K562 (cell line): ENCODE data around the gene CPA3. TPM values are rescaled to one million over a fixed set of nuclear protein-coding genes. Genes with fewer than 3 reads are reported as not detected.

Experiments used
- ATAC-seq: fragments of 200-7000 bp; cut with Tn5 transposase; 3 replicates; pipeline ENCODE4 v1.9.1; 2020; ENCODE audit warnings: moderate library complexity
- BruUV-seq: library from RNA; stranded (reverse); fragments of 400-500 nt; replicated peaks from 2 replicates; lab custom pipeline; 2021; lab: Mats Ljungman, UMichigan
- CTCF ChIA-PET: fragments of 300-600 bp; formaldehyde crosslinking; extraction: SDS; loops from one replicate; lab custom pipeline; 2021; ENCODE audit warnings: low intra/inter-chr PET ratio; lab: Yijun Ruan, JAX
- POLR2A ChIA-PET: fragments of 300-600, 350-650 bp; sonication (Branson Sonifier 250); formaldehyde crosslinking; extraction: SDS; loops from one replicate; lab custom pipeline; 2021; ENCODE audit warnings: antibody characterized with exemption, inconsistent platforms; lab: Yijun Ruan, JAX
- DNase-seq, 4 experiments: peaks; one replicate each; pipeline versions ENCODE4 v3.0.0 to v3.0.0-alpha.2; 2011 to 2018; ENCODE audit warnings: low spot score in 3 of 4, mixed read lengths in 3 of 4; ENCODE audit errors: extremely low read depth in 1 of 4
- FAIRE-seq: peaks from 2 replicates; lab custom pipeline; 2011; peaks lifted over from hg19 to GRCh38; lab: Jason Lieb, UNC
- H2AFZ ChIP-seq: 2 replicates; pipeline ENCODE4 v1.6.0; 2011; ENCODE audit warnings: low read depth, low read length, control low read depth, inconsistent platforms
- H3K27ac ChIP-seq: fragments of 200-600 bp; 3 replicates; pipeline ENCODE4 v1.8.0; 2011; ENCODE audit warnings: low read depth, mild to moderate bottlenecking, control low read depth, inconsistent platforms, low read length, moderate library complexity, mixed read lengths; ENCODE audit errors: extremely low read depth
- H3K27me3 ChIP-seq, 2 experiments: fragments of 300-600 bp in 1 of 2; 2 replicates in 1 of 2; 3 replicates in 1 of 2; pipeline versions ENCODE4 v1.6.0 to v1.8.0; 2011; ENCODE audit warnings: inconsistent platforms in 2 of 2, low read length in 2 of 2, mild to moderate bottlenecking in 1 of 2, mixed read lengths in 1 of 2, moderate library complexity in 1 of 2; ENCODE audit not compliant: control insufficient read depth in 2 of 2, insufficient read depth in 2 of 2
- H3K36me3 ChIP-seq: fragments of 300-600 bp; 3 replicates; pipeline ENCODE4 v1.8.0; 2011; ENCODE audit warnings: mild to moderate bottlenecking, low read length, inconsistent platforms; ENCODE audit not compliant: control insufficient read depth, insufficient read depth
- H3K4me1 ChIP-seq, 2 experiments: fragments of 200-600 bp in 1 of 2; replicated peaks in 1 of 2; 2 replicates in 1 of 2; 3 replicates in 1 of 2; pipeline versions ENCODE4 v1.5.1 to v1.8.0; 2011; ENCODE audit warnings: inconsistent platforms in 2 of 2, low read length in 2 of 2, mild to moderate bottlenecking in 1 of 2, mixed read lengths in 1 of 2, moderate library complexity in 1 of 2; ENCODE audit not compliant: control insufficient read depth in 2 of 2, insufficient read depth in 2 of 2
- H3K4me2 ChIP-seq: 2 replicates; pipeline ENCODE4 v1.6.1; 2011; ENCODE audit warnings: low read length, control low read depth, inconsistent platforms, mixed read lengths; ENCODE audit not compliant: insufficient read depth
- H3K4me3 ChIP-seq: fragments of 200-600 bp; sonication (generic), shearing (Covaris generic); 2 replicates; pipeline ENCODE4 v1.5.1; 2016; ENCODE audit warnings: control low read depth, inconsistent platforms
- H3K79me2 ChIP-seq: fragments of 200-600 bp; 3 replicates; pipeline ENCODE4 v1.8.0; 2011; ENCODE audit warnings: low read length, inconsistent platforms; ENCODE audit not compliant: control insufficient read depth, insufficient read depth
- H3K9ac ChIP-seq, 2 experiments: 2 replicates each; pipeline versions ENCODE4 v1.6.0 to v1.6.1; 2011; ENCODE audit warnings: low read depth in 2 of 2, low read length in 2 of 2, control low read depth in 1 of 2, inconsistent platforms in 1 of 2, mild to moderate bottlenecking in 1 of 2, mixed read lengths in 1 of 2; ENCODE audit not compliant: insufficient read depth in 1 of 2
- H3K9me1 ChIP-seq: one replicate; pipeline ENCODE4 v1.6.0; 2011; ENCODE audit warnings: inconsistent platforms, mild to moderate bottlenecking, low read length, moderate library complexity; ENCODE audit not compliant: control insufficient read depth, insufficient read depth
- H3K9me3 ChIP-seq: replicated peaks from 2 replicates; pipeline ENCODE4 v1.5.1; 2011; ENCODE audit warnings: low read depth, low read length, inconsistent platforms; ENCODE audit not compliant: control insufficient read depth, insufficient read depth
- H4K20me1 ChIP-seq: replicated peaks from 2 replicates; pipeline ENCODE4 v1.6.1; 2011; ENCODE audit warnings: low read length, inconsistent platforms, mixed read lengths; ENCODE audit not compliant: control insufficient read depth, insufficient read depth
- ARID3B ChIP-seq: fragments of 250-450 bp; sonication (Bioruptor Pico); IDR thresholded peaks from 2 replicates; pipeline ENCODE4 v1.4.0; 2020; ENCODE audit warnings: borderline replicate concordance
- CCNT2 ChIP-seq: IDR thresholded peaks from 2 replicates; pipeline ENCODE4 v1.6.1; 2011; ENCODE audit warnings: borderline replicate concordance, low read depth, mild to moderate bottlenecking, moderate library complexity, mixed read lengths, low read length; ENCODE audit not compliant: insufficient read length; ENCODE audit errors: extremely low read depth
- EHMT2 ChIP-seq: fragments of 450-650 bp; IDR thresholded peaks from 2 replicates; pipeline ENCODE4 v1.6.1; 2018; ENCODE audit warnings: antibody characterized with exemption
- GTF3C2 ChIP-seq: IDR thresholded peaks from 3 replicates; pipeline ENCODE4 v1.6.1; 2011; ENCODE audit warnings: borderline replicate concordance, mild to moderate bottlenecking, moderate library complexity; ENCODE audit not compliant: insufficient read length; ENCODE audit errors: extremely low read depth
- IFI16 ChIP-seq: fragments of 250-450 bp; sonication (Bioruptor Pico); IDR thresholded peaks from 2 replicates; pipeline ENCODE4 v2.1.2; 2022; ENCODE audit warnings: mild to moderate bottlenecking, inconsistent platforms
- IRF1 ChIP-seq: sonication (generic); formaldehyde crosslinking; IDR thresholded peaks from 2 replicates; pipeline ENCODE4 v1.8.0; 2022; ENCODE audit warnings: missing genetic modification reagents, mild to moderate bottlenecking, borderline replicate concordance
- LARP7 ChIP-seq: fragments of 450-650 bp; IDR thresholded peaks from 2 replicates; pipeline ENCODE4 v1.6.1; 2016
- NUFIP1 ChIP-seq: fragments of 450-650 bp; IDR thresholded peaks from 2 replicates; pipeline ENCODE4 v1.6.1; 2018; ENCODE audit not compliant: partially characterized antibody
- ZNF146 ChIP-seq: IDR thresholded peaks from one replicate; pipeline ENCODE4 v1.6.1; 2018; ENCODE audit warnings: missing compliant biosample characterization; ENCODE audit not compliant: unreplicated experiment
- ZNF311 ChIP-seq: fragments of 250-450 bp; sonication (Bioruptor Pico); IDR thresholded peaks from 2 replicates; pipeline ENCODE4 v1.4.0; 2020; ENCODE audit warnings: mild to moderate bottlenecking, moderate library complexity
- ZNF75A ChIP-seq: fragments of 450-650 bp; formaldehyde crosslinking; IDR thresholded peaks from 2 replicates; pipeline ENCODE4 v1.4.0; 2020; ENCODE audit warnings: mild to moderate bottlenecking
- WGBS: fragments of 100-300 bp; shearing (Covaris generic); methylation state at CpG from one replicate; pipeline ENCODE4 v1.1.6; 2016; ENCODE audit warnings: low coverage, mixed read lengths; ENCODE audit not compliant: insufficient coverage; ENCODE audit errors: missing lambda C conversion rate; 5-methylcytosine and 5-hydroxymethylcytosine counted together
- in situ Hi-C: fragments of 300-500 bp; cut with MboI; formaldehyde crosslinking; loops from 4 replicates; pipeline ENCODE4 v1.15.0; 2018; ENCODE audit warnings: inconsistent platforms, mixed read lengths
- intact Hi-C: fragments of 100-400 bp; cut with micrococcal nuclease; formaldehyde crosslinking; loops from 2 replicates; pipeline ENCODE4 v1.14.2; 2022
- polyA plus RNA-seq, 8 experiments: library from polyadenylated mRNA; depleted of rRNA in 4 of 8; stranded (reverse) in 5 of 8; unstranded in 3 of 8; fragments of >200 nt; fragmentation: Nextera tagmentation in 2 of 8; fragmentation: Illumina TruSeq in 1 of 8; extraction: Ambion mirVana in 2 of 8; extraction: Trizol in 1 of 8; gene quantifications; 2 replicates each; pipeline versions ENCODE4 v1.2.1 to v1.2.3, GENCODE V29; 2011 to 2014; ENCODE audit warnings: inconsistent platforms in 1 of 8, missing spikeins in 1 of 8
- total RNA-seq, 7 experiments: library from RNA; depleted of rRNA in 6 of 7; stranded (reverse); fragments of >200 nt in 6 of 7; fragmentation: Illumina TruSeq in 2 of 7; extraction: Trizol in 2 of 7; gene quantifications; 2 replicates each; pipeline versions ENCODE4 v1.2.1 to v1.2.3, GENCODE V29; 2011 to 2021; ENCODE audit warnings: low replicate concordance in 1 of 7
- TF ChIP-seq, protein P1 (sequence below), 2 experiments: fragments of 450-650 bp; conservative IDR thresholded peaks; 2 replicates each; pipeline ENCODE4 v1.6.1; 2017; ENCODE audit warnings: mild to moderate bottlenecking in 2 of 2, moderate library complexity in 2 of 2

CPA3 gene
- total and polyA plus RNA-seq, 9 of the 15 experiments (the other 6 are each of a cell fraction or from before 2014, with no cell fraction given), result not detected

GRCh38 chr3:148823026-148823425 is 42.1 kb upstream of the CPA3 start:
- TF ChIP-seq LARP7 (no peak), IRF1 (no peak), NUFIP1 (no peak), ZNF75A (CRISPR knock-in tag) (no peak), ARID3B (no peak), IFI16 (no peak), ZNF311 (CRISPR knock-in tag) (no peak), GTF3C2 (no peak), CCNT2 (no peak), ZNF146 (CRISPR knock-in tag) (no peak), EHMT2 (no peak)
- TF ChIP-seq, protein P1, sequence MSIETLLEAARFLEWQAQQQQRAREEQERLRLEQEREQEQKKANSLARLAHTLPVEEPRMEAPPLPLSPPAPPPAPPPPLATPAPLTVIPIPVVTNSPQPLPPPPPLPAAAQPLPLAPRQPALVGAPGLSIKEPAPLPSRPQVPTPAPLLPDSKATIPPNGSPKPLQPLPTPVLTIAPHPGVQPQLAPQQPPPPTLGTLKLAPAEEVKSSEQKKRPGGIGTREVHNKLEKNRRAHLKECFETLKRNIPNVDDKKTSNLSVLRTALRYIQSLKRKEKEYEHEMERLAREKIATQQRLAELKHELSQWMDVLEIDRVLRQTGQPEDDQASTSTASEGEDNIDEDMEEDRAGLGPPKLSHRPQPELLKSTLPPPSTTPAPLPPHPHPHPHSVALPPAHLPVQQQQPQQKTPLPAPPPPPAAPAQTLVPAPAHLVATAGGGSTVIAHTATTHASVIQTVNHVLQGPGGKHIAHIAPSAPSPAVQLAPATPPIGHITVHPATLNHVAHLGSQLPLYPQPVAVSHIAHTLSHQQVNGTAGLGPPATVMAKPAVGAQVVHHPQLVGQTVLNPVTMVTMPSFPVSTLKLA (conservative IDR thresholded peaks at IDR 0.05), result no peak
- intact Hi-C loops, result no loop called here
- H3K36me3 ChIP-seq, result no peaks in the 10 kb centered on the region
- WGBS, result 0% methylated on average over 1 of the region's 1 CpG
- no peak overlapping the region for H2AFZ ChIP-seq
- no peaks in the 10 kb centered on the region for H3K9me3 ChIP-seq
- no peaks in the 10 kb centered on the region for H3K9me1 ChIP-seq
- POLR2A ChIA-PET, result no interaction called here
- H4K20me1 ChIP-seq, result no peaks in the 10 kb centered on the region
- H3K79me2 ChIP-seq, result no peaks in the 10 kb centered on the region
- CTCF ChIA-PET, result no interaction called here
- H3K9ac ChIP-seq, result no peak overlapping the region
- no peak overlapping the region for H3K4me3 ChIP-seq
- no peak overlapping the region for H3K27ac ChIP-seq
- FAIRE-seq, result no peak
- ATAC-seq, result no peak
- H3K4me2 ChIP-seq, result no peak overlapping the region
- DNase-seq, result no peak
- no peaks in the 10 kb centered on the region for H3K27me3 ChIP-seq
- no peaks in the 10 kb centered on the region for H3K4me1 ChIP-seq
- BruUV-seq, result no TSS peak
- in situ Hi-C loops, result no loop called here
